Left ventricle myocardium inferior (tissue), 1 donor: Measurements from ENCODE around the gene PIANP. TPM values are rescaled to one million over a fixed set of nuclear protein-coding genes. Genes with fewer than 3 reads are reported as not detected.

Source experiments
- DNase-seq: peaks from one replicate; pipeline ENCODE4 v3.0.0-alpha.2; 2020
- H3K27ac ChIP-seq: fragments of 200-600 bp; replicated peaks from 2 replicates; pipeline ENCODE4 v1.8.0; 2021
- H3K27me3 ChIP-seq: fragments of 200-600 bp; 2 replicates; pipeline ENCODE4 v1.8.0; 2021; ENCODE audit warnings: low read depth
- H3K36me3 ChIP-seq: fragments of 200-600 bp; 2 replicates; pipeline ENCODE4 v1.8.0; 2021
- H3K4me1 ChIP-seq: fragments of 200-600 bp; 2 replicates; pipeline ENCODE4 v1.8.0; 2021
- H3K4me3 ChIP-seq: fragments of 200-600 bp; 2 replicates; pipeline ENCODE4 v1.8.0; 2021; ENCODE audit warnings: mild to moderate bottlenecking, moderate library complexity
- H3K9me3 ChIP-seq: fragments of 200-600 bp; replicated peaks from 2 replicates; pipeline ENCODE4 v1.8.0; 2021
- CTCF ChIP-seq: fragments of 200-600 bp; IDR thresholded peaks from 2 replicates; pipeline ENCODE4 v1.8.0; 2021; ENCODE audit warnings: antibody characterized with exemption, mild to moderate bottlenecking, borderline replicate concordance
- intact Hi-C: fragments of 100-400 bp; cut with micrococcal nuclease; formaldehyde crosslinking; loops from one replicate; pipeline ENCODE4 v1.11.0; 2022
- total RNA-seq: library from RNA; stranded (reverse); fragmentation: NEBNext Ultra II Directional; extraction: Animal tissue kit (Norgen Biotek cat#: 25700); gene quantifications from one replicate; pipeline ENCODE4 v1.2.1, GENCODE V29; 2021
- donor health status: DM: no; HTN: yes; CAD: no; lungs with severe emphysema.

The PIANP gene
- total RNA-seq, 1 donor from 2014 or later: 0.41 TPM

DNA sequence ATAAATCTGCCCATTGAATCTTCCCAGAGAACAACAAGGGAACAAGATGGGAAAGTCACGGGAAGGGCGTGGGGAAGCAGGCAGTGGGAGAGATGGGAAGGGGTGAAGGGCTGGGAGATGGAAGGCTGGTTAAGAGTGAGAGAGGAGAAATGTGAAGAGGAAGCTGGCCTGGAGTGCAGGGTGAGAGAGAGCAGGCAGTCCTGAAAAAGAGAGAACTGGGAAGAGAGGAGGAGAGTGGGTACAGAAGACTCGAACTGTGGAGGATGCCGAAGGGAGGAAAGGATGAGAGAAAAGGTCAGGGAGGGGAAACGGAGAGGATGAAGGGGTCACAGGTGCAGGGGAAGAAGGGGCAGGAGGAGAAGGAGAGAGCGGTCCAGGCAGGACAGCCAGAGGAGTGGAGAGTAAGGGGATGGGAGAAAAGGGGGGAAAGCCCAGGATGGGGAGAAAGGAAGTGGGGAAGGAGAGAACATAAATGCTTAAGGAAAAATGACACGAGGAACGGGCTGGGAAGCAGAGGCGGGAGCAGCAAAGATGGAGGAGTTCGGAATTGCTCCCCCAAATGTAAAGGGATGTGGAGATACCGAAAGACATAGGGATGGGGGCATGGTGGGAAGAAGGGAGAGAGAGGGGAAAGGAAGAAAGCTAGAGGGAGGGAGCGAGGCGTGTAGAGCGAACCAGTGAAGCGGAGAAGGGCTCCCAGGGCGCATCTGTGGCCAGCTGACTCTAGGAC, 1.2 kb downstream of the PIANP start:
- Histone ChIP-seq H3K4me1 (peaks cover 14% of the 10 kb centered on the region), H3K36me3 (no peaks in the 10 kb centered on the region), H3K4me3 (peak overlapping the region; percentile 65), H3K27me3 (peaks cover 94% of the 10 kb centered on the region), H3K27ac (no peak overlapping the region), H3K9me3 (no peaks in the 10 kb centered on the region)
- no peak for TF ChIP-seq CTCF
- no peak for DNase-seq
- intact Hi-C loops: no loop called here

DNA sequence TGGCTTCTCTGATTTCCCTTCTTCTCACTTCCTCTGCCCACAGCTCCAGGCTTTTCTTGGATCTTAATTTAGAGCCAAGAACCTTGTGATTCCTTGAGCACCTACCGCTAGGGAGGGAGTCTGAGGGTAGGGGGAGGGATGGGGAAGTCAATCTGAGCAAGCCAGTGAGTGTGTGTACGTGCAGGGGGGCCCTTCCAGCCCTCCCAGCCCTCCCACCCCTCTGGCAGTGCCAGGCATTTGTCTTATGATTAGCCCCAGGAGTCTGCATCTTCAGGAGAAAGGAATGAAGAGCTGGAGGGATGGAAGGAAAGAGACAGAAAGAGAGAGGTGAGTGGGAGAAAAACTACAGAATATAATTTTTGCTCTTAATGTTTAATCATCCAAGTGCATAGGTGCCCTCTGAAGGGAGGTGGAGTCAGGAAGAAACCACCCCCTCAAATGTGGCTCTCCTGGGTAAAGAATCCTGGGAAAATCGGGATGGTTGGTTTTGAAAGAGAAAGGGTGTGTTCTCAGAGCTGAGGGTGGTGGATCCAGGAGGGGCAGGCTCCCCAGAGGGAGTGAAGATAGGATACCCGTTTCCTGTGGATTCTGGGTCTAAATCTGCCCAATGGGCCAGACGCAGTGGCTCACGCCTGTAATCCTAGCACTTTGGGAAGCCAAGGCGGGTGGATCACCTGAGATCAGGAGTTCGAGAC, 2.1 kb downstream of the PIANP start:
- H3K36me3 ChIP-seq: no peaks in the 10 kb centered on the region
- no peak for DNase-seq
- no peak for TF ChIP-seq CTCF
- H3K4me1 ChIP-seq: peaks cover 14% of the 10 kb centered on the region
- no peaks in the 10 kb centered on the region for H3K9me3 ChIP-seq
- H3K4me3 ChIP-seq: no peak overlapping the region
- intact Hi-C loops: no loop called here
- H3K27ac ChIP-seq: no peak overlapping the region
- H3K27me3 ChIP-seq: peaks cover 85% of the 10 kb centered on the region

GRCh38 chr12:6697584-6698351, 2.8 kb downstream of the PIANP start:
- intact Hi-C loops: no loop called here

DNA sequence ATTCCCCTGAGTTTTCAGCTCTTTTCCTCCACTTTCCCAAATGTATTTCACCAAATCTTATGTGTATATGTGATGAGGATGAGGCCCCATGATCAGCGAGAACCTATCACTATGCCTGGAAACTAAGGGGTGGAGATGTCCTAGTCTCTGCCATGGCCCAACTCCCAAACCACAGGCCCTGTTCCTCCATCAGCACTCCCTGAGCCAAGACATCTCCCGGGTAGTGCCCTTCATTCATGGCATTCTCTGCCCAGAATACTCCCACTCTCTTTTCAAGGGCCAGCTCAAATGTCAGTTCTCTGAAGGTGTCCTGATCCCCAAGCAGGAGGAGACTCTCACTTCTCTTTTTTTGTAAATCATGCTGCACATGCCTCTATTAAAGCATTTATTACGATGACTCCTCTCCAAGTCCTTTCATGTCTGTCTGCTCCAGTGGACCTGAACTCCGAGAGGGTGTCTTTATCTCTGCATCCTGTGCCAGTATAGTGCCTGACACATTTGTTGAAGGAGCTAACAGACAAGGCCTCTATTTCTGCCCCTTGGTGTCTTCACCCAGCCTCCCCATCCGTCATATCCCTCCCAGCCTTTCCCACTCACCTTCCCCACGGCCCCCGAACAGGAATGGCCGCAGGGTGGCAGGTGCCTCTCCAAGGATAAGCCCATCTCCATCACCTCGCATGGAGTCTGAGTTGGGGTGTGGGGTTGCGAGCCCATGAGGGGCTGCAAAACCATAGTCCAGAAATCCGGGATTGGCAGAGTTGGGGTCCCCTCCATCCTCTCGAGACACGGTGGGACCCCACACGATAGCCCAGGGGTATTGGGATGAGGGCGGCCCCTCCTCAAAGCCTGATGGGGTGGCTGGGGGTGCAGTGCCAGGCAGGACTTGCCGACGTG, 3.7 kb downstream of the PIANP start:
- Histone ChIP-seq H3K27me3 (peaks cover 69% of the 10 kb centered on the region), H3K4me3 (no peak overlapping the region), H3K27ac (no peak overlapping the region), H3K9me3 (no peaks in the 10 kb centered on the region), H3K4me1 (peaks cover 14% of the 10 kb centered on the region), H3K36me3 (no peaks in the 10 kb centered on the region)
- no peak for DNase-seq
- intact Hi-C loops: no loop called here
- no peak for TF ChIP-seq CTCF

More at GRCh38 chr12:6697584-6698351, 2.8 kb downstream of the PIANP start:
- Histone ChIP-seq H3K36me3 (no peaks in the 10 kb centered on the region), H3K27me3 (peaks cover 78% of the 10 kb centered on the region), H3K4me3 (no peak overlapping the region), H3K27ac (no peak overlapping the region), H3K9me3 (no peaks in the 10 kb centered on the region), H3K4me1 (peaks cover 14% of the 10 kb centered on the region)
- TF ChIP-seq CTCF: peak; percentile 56
- DNase-seq: no peak
